Muscle layer of duodenum (tissue), 2 donors: ENCODE data around the gene ZNF513.

ENCODE experiments used
- H3K27ac ChIP-seq: one replicate; pipeline ENCODE4 v1.7.0; 2013; ENCODE audit warnings: mild to moderate bottlenecking, low read length
- H3K27me3 ChIP-seq: one replicate; pipeline ENCODE4 v1.7.0; 2013; ENCODE audit warnings: low read depth, mild to moderate bottlenecking, control low read depth, low read length
- H3K36me3 ChIP-seq, 2 donors: one replicate each; pipeline ENCODE4 v1.7.0; 2013; ENCODE audit warnings: low read length in 2 of 2, control low read depth in 1 of 2, mild to moderate bottlenecking in 1 of 2; ENCODE audit not compliant: insufficient read depth in 2 of 2, control insufficient read depth in 1 of 2
- H3K4me1 ChIP-seq, 2 donors: one replicate each; pipeline ENCODE4 v1.7.0; 2013; ENCODE audit warnings: low read length in 2 of 2, mild to moderate bottlenecking in 2 of 2, control low read depth in 1 of 2, moderate library complexity in 1 of 2; ENCODE audit not compliant: insufficient read depth in 2 of 2, control insufficient read depth in 1 of 2
- H3K4me3 ChIP-seq, 2 donors: one replicate each; pipeline ENCODE4 v1.7.0; 2013; ENCODE audit warnings: low read length in 2 of 2, low read depth in 1 of 2, mild to moderate bottlenecking in 1 of 2
- H3K9me3 ChIP-seq, 2 donors: one replicate each; pipeline ENCODE4 v1.7.0; 2013; ENCODE audit warnings: low read length in 2 of 2, control low read depth in 1 of 2, mild to moderate bottlenecking in 1 of 2; ENCODE audit not compliant: control insufficient read depth in 1 of 2
- donor health status: healthy.

The ZNF513 gene

GRCh38 chr2:27379383-27379835 is 1.1 kb downstream of the ZNF513 start:
- peaks cover 6 to 20% of the 10 kb centered on the region in 2 donors for H3K4me1 ChIP-seq
- H3K4me3 ChIP-seq, result peak overlapping the region; percentile 67 to 75
- no peaks in the 10 kb centered on the region for H3K9me3 ChIP-seq
- peaks cover 57 to 74% of the 10 kb centered on the region in 2 donors for H3K36me3 ChIP-seq
- no peaks in the 10 kb centered on the region for H3K27me3 ChIP-seq
- peak overlapping the region; percentile 93 for H3K27ac ChIP-seq

GRCh38 chr2:27378809-27379290 is 1.7 kb downstream of the ZNF513 start:
- no peak overlapping the region for H3K4me3 ChIP-seq
- no peaks in the 10 kb centered on the region for H3K27me3 ChIP-seq
- H3K4me1 ChIP-seq, result peaks cover 6 to 20% of the 10 kb centered on the region in 2 donors
- no peaks in the 10 kb centered on the region for H3K9me3 ChIP-seq
- H3K36me3 ChIP-seq, result peaks cover 58 to 74% of the 10 kb centered on the region in 2 donors
- H3K27ac ChIP-seq, result peak overlapping the region; percentile 93

GRCh38 chr2:27378096-27378808 is 2.3 kb downstream of the ZNF513 start:
- no peak overlapping the region for H3K27ac ChIP-seq
- no peaks in the 10 kb centered on the region for H3K27me3 ChIP-seq
- H3K36me3 ChIP-seq, result peaks cover 56 to 74% of the 10 kb centered on the region in 2 donors
- H3K4me3 ChIP-seq, result no peak overlapping the region
- H3K4me1 ChIP-seq, result peaks cover 6 to 20% of the 10 kb centered on the region in 2 donors
- no peaks in the 10 kb centered on the region for H3K9me3 ChIP-seq

GRCh38 chr2:27377618-27378095 is 2.9 kb downstream of the ZNF513 start:
- no peaks in the 10 kb centered on the region for H3K27me3 ChIP-seq
- peaks cover 7 to 21% of the 10 kb centered on the region in 2 donors for H3K4me1 ChIP-seq
- no peak overlapping the region for H3K4me3 ChIP-seq
- peaks cover 55 to 77% of the 10 kb centered on the region in 2 donors for H3K36me3 ChIP-seq
- H3K27ac ChIP-seq, result no peak overlapping the region
- H3K9me3 ChIP-seq, result no peaks in the 10 kb centered on the region

- H3K36me3 ChIP-seq, result peaks cover 56 to 73% of the 10 kb centered on the region in 2 donors
- no peaks in the 10 kb centered on the region for H3K9me3 ChIP-seq
- no peaks in the 10 kb centered on the region for H3K27me3 ChIP-seq
- H3K4me1 ChIP-seq, result peaks cover 14 to 27% of the 10 kb centered on the region in 2 donors
- H3K4me3 ChIP-seq, result no peak overlapping the region
- H3K27ac ChIP-seq, result no peak overlapping the region
These were observed 3.5 kb downstream of the ZNF513 start for GRCh38 chr2:27376866-27377617.

GRCh38 chr2:27376151-27376865 is 4.2 kb downstream of the ZNF513 start:
- Histone ChIP-seq H3K36me3 (peaks cover 49 to 67% of the 10 kb centered on the region in 2 donors), H3K27ac (no peak overlapping the region), H3K4me1 (peaks cover 14 to 32% of the 10 kb centered on the region in 2 donors), H3K4me3 (no peak overlapping the region), H3K27me3 (no peaks in the 10 kb centered on the region), H3K9me3 (no peaks in the 10 kb centered on the region)

GRCh38 chr2:27375513-27376099 is 4.9 kb downstream of the ZNF513 start:
- Histone ChIP-seq H3K4me1 (peaks cover 14 to 31% of the 10 kb centered on the region in 2 donors), H3K9me3 (no peaks in the 10 kb centered on the region), H3K36me3 (peaks cover 49 to 70% of the 10 kb centered on the region in 2 donors), H3K27me3 (no peaks in the 10 kb centered on the region), H3K27ac (no peak overlapping the region), H3K4me3 (no peak overlapping the region)

GRCh38 chr2:27373567-27373966 is 7.0 kb downstream of the ZNF513 start:
- H3K36me3 ChIP-seq, result peaks cover 50 to 69% of the 10 kb centered on the region in 2 donors
- H3K9me3 ChIP-seq, result no peaks in the 10 kb centered on the region
- no peak overlapping the region for H3K27ac ChIP-seq
- no peaks in the 10 kb centered on the region for H3K27me3 ChIP-seq
- H3K4me3 ChIP-seq, result no peak overlapping the region
- peaks cover 18 to 29% of the 10 kb centered on the region in 2 donors for H3K4me1 ChIP-seq

- Histone ChIP-seq H3K9me3 (no peaks in the 10 kb centered on the region), H3K4me1 (peaks cover 18 to 32% of the 10 kb centered on the region in 2 donors), H3K27ac (peak overlapping the region; percentile 23), H3K4me3 (no peak overlapping the region), H3K36me3 (peaks cover 53 to 69% of the 10 kb centered on the region in 2 donors), H3K27me3 (no peaks in the 10 kb centered on the region)
These were observed 7.6 kb downstream of the ZNF513 start for GRCh38 chr2:27372937-27373336.

GRCh38 chr2:27370816-27371620 is 9.5 kb downstream of the ZNF513 start:
- Histone ChIP-seq H3K9me3 (no peaks in the 10 kb centered on the region), H3K36me3 (peaks cover 54 to 69% of the 10 kb centered on the region in 2 donors), H3K4me1 (peaks cover 18 to 32% of the 10 kb centered on the region in 2 donors), H3K4me3 (peak overlapping the region; percentile 86 to 97), H3K27me3 (no peaks in the 10 kb centered on the region), H3K27ac (peak overlapping the region; percentile 89)
